B cell (primary cell): ENCODE measurements around the gene SSPN. TPM values are rescaled to one million over a fixed set of nuclear protein-coding genes. Genes with fewer than 3 reads are reported as not detected.

Source experiments
- ATAC-seq: fragments of 200-7000 bp; cut with Tn5 transposase; one replicate; pipeline ENCODE4 v1.10.0; 2021; ENCODE audit warnings: low read depth, mild to moderate bottlenecking, moderate number of reproducible peaks, moderate library complexity
- CTCF ChIA-PET: fragments of 350-600 bp; sonication (Branson Sonifier 250); formaldehyde crosslinking; loops from one replicate; lab custom pipeline; 2021; ENCODE audit warnings: antibody characterized with exemption, inconsistent platforms; lab: Charles Lee
- POLR2A ChIA-PET: fragments of 350-600 bp; sonication (Branson Sonifier 250); formaldehyde crosslinking; loops from one replicate; lab custom pipeline; 2021; ENCODE audit warnings: antibody characterized with exemption; lab: Charles Lee
- DNase-seq: peaks from one replicate; pipeline ENCODE4 v3.0.0; 2013
- H2AFZ ChIP-seq: 2 replicates; pipeline ENCODE4 v1.6.1; 2012; ENCODE audit warnings: mild to moderate bottlenecking, low read depth, low read length; ENCODE audit not compliant: insufficient read depth, poor library complexity, severe bottlenecking
- H3K27ac ChIP-seq, 2 donors: 1 replicate in 1 of 2; 2 replicates in 1 of 2; pipeline ENCODE4 v1.5.1; 2012 to 2013; ENCODE audit warnings: low read length in 2 of 2, mild to moderate bottlenecking in 2 of 2, moderate library complexity in 1 of 2
- H3K27me3 ChIP-seq, 4 experiments: fragments of 200-600 bp in 1 of 4; sonication (generic) in 1 of 4; replicated peaks in 1 of 4; 1 replicate in 2 of 4; 2 replicates in 2 of 4; pipeline versions ENCODE4 v1.6.1 to v1.7.0; 2013 to 2016; ENCODE audit warnings: low read length in 3 of 4, mild to moderate bottlenecking in 2 of 4, mixed read lengths in 1 of 4, moderate library complexity in 1 of 4; ENCODE audit not compliant: insufficient read depth in 4 of 4, control insufficient read depth in 3 of 4; ENCODE audit errors: control extremely low read depth in 1 of 4
- H3K36me3 ChIP-seq, 2 experiments: replicated peaks in 1 of 2; 1 replicate in 1 of 2; 2 replicates in 1 of 2; pipeline versions ENCODE4 v1.6.1 to v1.7.1; 2013; ENCODE audit warnings: low read length in 1 of 2; ENCODE audit not compliant: insufficient read depth in 2 of 2, control insufficient read depth in 1 of 2; ENCODE audit errors: control extremely low read depth in 1 of 2, extremely low read depth in 1 of 2
- H3K4me1 ChIP-seq, 2 donors: fragments of 200-600 bp in 1 of 2; sonication (generic) in 1 of 2; 1 replicate in 1 of 2; 2 replicates in 1 of 2; pipeline versions ENCODE4 v1.5.1 to v1.6.1; 2013 to 2017; ENCODE audit warnings: low read length in 2 of 2; ENCODE audit not compliant: control insufficient read depth in 2 of 2, insufficient read depth in 2 of 2
- H3K4me2 ChIP-seq: replicated peaks from 2 replicates; pipeline ENCODE3; 2012; ENCODE audit warnings: mild to moderate bottlenecking, low read depth, low read length; ENCODE audit not compliant: poor library complexity, severe bottlenecking
- H3K4me3 ChIP-seq, 5 experiments: fragments of 200-600 bp in 1 of 5; sonication (generic) in 1 of 5; 1 replicate in 3 of 5; 2 replicates in 2 of 5; pipeline versions ENCODE4 v1.5.1 to v1.7.0; 2011 to 2016; ENCODE audit warnings: low read length in 4 of 5, mild to moderate bottlenecking in 4 of 5, low read depth in 2 of 5, control low read depth in 1 of 5, moderate library complexity in 1 of 5; ENCODE audit not compliant: insufficient read depth in 1 of 5; ENCODE audit errors: control extremely low read depth in 1 of 5, extremely low read depth in 1 of 5
- H3K79me2 ChIP-seq: fragments of 200-600 bp; sonication (generic); one replicate; pipeline ENCODE4 v1.6.0; 2016; ENCODE audit warnings: low read length; ENCODE audit not compliant: control insufficient read depth, insufficient read depth
- H3K9ac ChIP-seq: fragments of 200-600 bp; sonication (generic); 2 replicates; pipeline ENCODE4 v1.6.1; 2017; ENCODE audit warnings: mild to moderate bottlenecking, low read length, moderate library complexity
- H3K9me3 ChIP-seq, 3 donors: one replicate each; pipeline versions ENCODE4 v1.6.1 to v1.7.1; 2013; ENCODE audit warnings: low read length in 2 of 3; ENCODE audit not compliant: control insufficient read depth in 2 of 3, insufficient read depth in 1 of 3; ENCODE audit errors: control extremely low read depth in 1 of 3
- H4K20me1 ChIP-seq: 2 replicates; pipeline ENCODE4 v1.6.0; 2012; ENCODE audit warnings: mild to moderate bottlenecking, low read length; ENCODE audit not compliant: insufficient read depth, control insufficient read depth, poor library complexity, severe bottlenecking
- H3K27ac Mint-ChIP-seq: one replicate; pipeline ENCODE4 v1.8.0; 2021; ENCODE audit warnings: mixed read lengths
- H3K27me3 Mint-ChIP-seq: one replicate; pipeline ENCODE4 v1.8.0; 2021; ENCODE audit warnings: mixed read lengths
- H3K4me1 Mint-ChIP-seq: one replicate; pipeline ENCODE4 v1.8.0; 2021; ENCODE audit warnings: mixed read lengths
- H3K4me3 Mint-ChIP-seq: one replicate; pipeline ENCODE4 v1.8.0; 2021; ENCODE audit warnings: mixed read lengths
- H3K9me3 Mint-ChIP-seq: one replicate; pipeline ENCODE4 v1.8.0; 2022; ENCODE audit warnings: mixed read lengths; ENCODE audit not compliant: insufficient read depth
- CTCF ChIP-seq: fragments of 200-600 bp; IDR thresholded peaks from one replicate; pipeline ENCODE4 v1.8.0; 2022; ENCODE audit warnings: antibody characterized with exemption, mild to moderate bottlenecking
- EZH2 ChIP-seq: IDR thresholded peaks from 2 replicates; pipeline ENCODE4 v1.6.1; 2012; ENCODE audit warnings: borderline replicate concordance, low read depth, mild to moderate bottlenecking, moderate library complexity, low read length; ENCODE audit not compliant: insufficient read depth, poor library complexity, severe bottlenecking
- WGBS: methylation state at CpG from one replicate; pipeline ENCODE4 v1.1.5; 2013; ENCODE audit warnings: missing lambda C conversion rate; ENCODE audit not compliant: insufficient coverage; 5-methylcytosine and 5-hydroxymethylcytosine counted together
- intact Hi-C: fragments of 100-400 bp; cut with micrococcal nuclease; formaldehyde crosslinking; loops from one replicate; pipeline ENCODE4 v1.10.0; 2022
- polyA plus RNA-seq: library from polyadenylated mRNA; depleted of rRNA; stranded (reverse); fragments of >200 nt; gene quantifications from 2 replicates; pipeline ENCODE4 v1.2.3, GENCODE V29; 2012
- total RNA-seq, 2 donors: library from RNA; stranded (reverse); fragments of 120-200 nt in 1 of 2; gene quantifications; 1 replicate in 1 of 2; 2 replicates in 1 of 2; pipeline versions ENCODE4 v1.2.3 to v1.2.4, GENCODE V29; 2013 to 2022

SSPN gene
- total and polyA plus RNA-seq, 2 donors (not counting 1 experiment from before 2014, with no cell fraction given), result 18.3 to 19.6 TPM

GRCh38 chr12:26187014-26187798 is 8.2 kb upstream of the SSPN start:
- no peaks in the 10 kb centered on the region for H3K79me2 ChIP-seq
- Mint-ChIP-seq H3K27me3 (no peaks in the 10 kb centered on the region), H3K9me3 (peaks cover 2% of the 10 kb centered on the region), H3K27ac (no peak overlapping the region), H3K4me3 (no peak overlapping the region), H3K4me1 (peaks cover 23% of the 10 kb centered on the region)
- peak; percentile 21 for DNase-seq
- H4K20me1 ChIP-seq, result no peaks in the 10 kb centered on the region
- TF ChIP-seq CTCF, result no peak
- no peak for TF ChIP-seq EZH2
- peaks cover 0 to 3% of the 10 kb centered on the region in 2 donors for H3K4me1 ChIP-seq
- no peak overlapping the region for H3K4me3 ChIP-seq
- H3K27ac ChIP-seq, result no peak overlapping the region
- H3K4me2 ChIP-seq, result no peak overlapping the region
- ATAC-seq, result peak; percentile 47
- no peaks in the 10 kb centered on the region for H3K36me3 ChIP-seq
- H3K27me3 ChIP-seq, result peaks cover 0 to 3% (median 0%) of the 10 kb centered on the region in 4 experiments
- WGBS, result 58% methylated on average over 6 of the region's 8 CpGs
- peak overlapping the region; percentile 6 for H2AFZ ChIP-seq
- intact Hi-C loops, result no loop called here
- POLR2A ChIA-PET, result interaction anchor here (1.2 kb wide), 1 partner anchor 62 kb away, joined by 3 read pairs; no protein-coding TSS in a partner anchor
- no peaks in the 10 kb centered on the region for H3K9me3 ChIP-seq
- CTCF ChIA-PET, result interaction anchor here (1.0 to 1.5 kb wide), 6 partner anchors 29 to 427 kb away, joined by 3 to 8 read pairs (median 3); no protein-coding TSS in a partner anchor
- H3K9ac ChIP-seq, result no peak overlapping the region

GRCh38 chr12:26188127-26188526 is 7.2 kb upstream of the SSPN start:
- Histone ChIP-seq H3K27ac (no peak overlapping the region), H3K4me1 (peaks cover 0 to 3% of the 10 kb centered on the region in 2 donors), H3K9me3 (no peaks in the 10 kb centered on the region), H3K4me2 (no peak overlapping the region), H3K36me3 (no peaks in the 10 kb centered on the region), H2AFZ (no peak overlapping the region), H4K20me1 (no peaks in the 10 kb centered on the region), H3K79me2 (no peaks in the 10 kb centered on the region), H3K9ac (no peak overlapping the region), H3K4me3 (no peak overlapping the region), H3K27me3 (peaks cover 0 to 3% (median 0%) of the 10 kb centered on the region in 4 experiments)
- Mint-ChIP-seq H3K27ac (no peak overlapping the region), H3K27me3 (no peaks in the 10 kb centered on the region), H3K4me1 (peaks cover 23% of the 10 kb centered on the region), H3K4me3 (no peak overlapping the region), H3K9me3 (peaks cover 2% of the 10 kb centered on the region)
- ChIA-PET CTCF (interaction anchor here (1.5 kb wide), 1 partner anchor 9 kb away, joined by 3 read pairs; no protein-coding TSS in a partner anchor), POLR2A (interaction anchor here (1.2 kb wide), 1 partner anchor 63 kb away, joined by 3 read pairs; no protein-coding TSS in a partner anchor)
- intact Hi-C loops, result loop anchor here (2.0 kb wide), 1 partner anchor 17 kb away; no protein-coding TSS in a partner anchor
- ATAC-seq (no peak), DNase-seq (no peak)
- WGBS, result no CpG with 5 or more reads among the region's 1 CpG
- TF ChIP-seq EZH2 (no peak), CTCF (no peak)
